ENCODE data around the gene CDIPT.
A peak's percentile ranks its signal among the peaks of the same experiment; 100 is the strongest.

Gene CDIPT

DNA sequence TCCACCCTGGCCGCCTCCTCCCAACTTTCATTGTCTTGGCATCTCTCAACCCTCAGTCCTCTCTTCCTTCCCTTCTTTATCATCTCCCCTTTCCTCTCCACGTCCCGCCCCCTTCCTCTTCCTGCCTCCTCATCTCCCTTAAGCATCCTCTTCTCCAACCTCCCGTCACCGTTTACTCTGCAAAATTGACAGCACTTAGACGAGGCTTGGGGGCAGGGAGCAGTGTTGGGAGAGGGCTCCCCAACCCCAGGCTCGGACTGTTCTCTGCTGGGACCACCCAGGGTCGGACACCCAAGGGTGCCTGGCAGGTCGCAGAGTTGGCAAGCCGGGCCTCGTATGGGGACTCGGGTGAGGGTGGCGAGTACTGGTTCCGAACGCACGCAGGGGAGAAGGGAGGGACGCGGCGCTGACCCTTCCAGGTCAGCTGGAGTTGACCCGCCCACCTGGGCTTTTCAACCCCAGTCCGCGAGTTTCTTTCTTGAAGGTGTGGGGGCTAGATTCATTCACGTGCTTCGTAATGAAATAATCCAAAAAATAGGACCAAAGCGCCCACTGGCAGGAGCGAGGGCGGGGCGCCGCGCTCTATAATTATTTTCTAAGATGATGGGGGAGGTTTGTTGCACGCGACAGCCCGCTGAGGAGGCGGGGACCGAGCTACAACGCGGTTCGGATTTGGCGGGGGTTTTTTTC lies 47.8 kb downstream of the CDIPT start:
- no peak for DNase-seq (ENCODE audit: low read depth)
- TF ChIP-seq, protein P1, sequence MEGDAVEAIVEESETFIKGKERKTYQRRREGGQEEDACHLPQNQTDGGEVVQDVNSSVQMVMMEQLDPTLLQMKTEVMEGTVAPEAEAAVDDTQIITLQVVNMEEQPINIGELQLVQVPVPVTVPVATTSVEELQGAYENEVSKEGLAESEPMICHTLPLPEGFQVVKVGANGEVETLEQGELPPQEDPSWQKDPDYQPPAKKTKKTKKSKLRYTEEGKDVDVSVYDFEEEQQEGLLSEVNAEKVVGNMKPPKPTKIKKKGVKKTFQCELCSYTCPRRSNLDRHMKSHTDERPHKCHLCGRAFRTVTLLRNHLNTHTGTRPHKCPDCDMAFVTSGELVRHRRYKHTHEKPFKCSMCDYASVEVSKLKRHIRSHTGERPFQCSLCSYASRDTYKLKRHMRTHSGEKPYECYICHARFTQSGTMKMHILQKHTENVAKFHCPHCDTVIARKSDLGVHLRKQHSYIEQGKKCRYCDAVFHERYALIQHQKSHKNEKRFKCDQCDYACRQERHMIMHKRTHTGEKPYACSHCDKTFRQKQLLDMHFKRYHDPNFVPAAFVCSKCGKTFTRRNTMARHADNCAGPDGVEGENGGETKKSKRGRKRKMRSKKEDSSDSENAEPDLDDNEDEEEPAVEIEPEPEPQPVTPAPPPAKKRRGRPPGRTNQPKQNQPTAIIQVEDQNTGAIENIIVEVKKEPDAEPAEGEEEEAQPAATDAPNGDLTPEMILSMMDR (IDR thresholded peaks at IDR 0.05; ENCODE audit: low read depth, low read length, missing control alignments): no peak
- peak overlapping the region; percentile 89 for H3K4me3 ChIP-seq (ENCODE audit: low read depth, low read length)

DNA sequence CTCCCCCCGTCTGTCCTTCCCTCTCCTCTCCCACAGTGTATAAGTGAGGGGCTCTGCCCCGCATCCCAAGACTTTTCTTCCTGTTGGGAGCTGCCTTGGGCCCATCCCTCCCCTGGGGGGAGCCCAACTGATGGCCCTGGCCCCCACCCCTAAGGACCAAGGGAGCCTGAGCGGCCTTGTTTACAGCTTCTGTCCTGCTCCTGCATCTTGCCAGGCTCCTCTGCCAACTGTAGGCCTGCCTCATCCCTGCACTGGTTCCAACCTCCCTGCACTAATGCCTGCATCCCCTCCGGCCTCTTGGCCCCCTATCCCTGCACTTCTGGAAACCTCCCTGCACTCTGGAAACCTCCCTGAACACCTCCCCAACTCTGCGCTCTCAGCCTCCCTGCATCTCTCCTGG lies 48.4 kb downstream of the CDIPT start:
- H3K4me3 ChIP-seq (ENCODE audit: low read depth, low read length): no peak overlapping the region
- DNase-seq (ENCODE audit: low read depth): no peak
- TF ChIP-seq, protein P1 (IDR thresholded peaks at IDR 0.05; ENCODE audit: low read depth, low read length, missing control alignments): no peak

- no peak overlapping the region for H3K4me3 ChIP-seq (ENCODE audit: low read depth, low read length)
- DNase-seq (ENCODE audit: low read depth): no peak
- TF ChIP-seq, protein P1 (IDR thresholded peaks at IDR 0.05; ENCODE audit: low read depth, low read length, missing control alignments): no peak
Measured at GRCh38 chr16:29813644-29814562, 49.1 kb downstream of the CDIPT start.

GRCh38 chr16:29812754-29813643 lies 50.0 kb downstream of the CDIPT start:
- no peak overlapping the region for H3K4me3 ChIP-seq (ENCODE audit: low read depth, low read length)
- TF ChIP-seq, protein P1 (IDR thresholded peaks at IDR 0.05; ENCODE audit: low read depth, low read length, missing control alignments): no peak
- DNase-seq (ENCODE audit: low read depth): no peak

DNA sequence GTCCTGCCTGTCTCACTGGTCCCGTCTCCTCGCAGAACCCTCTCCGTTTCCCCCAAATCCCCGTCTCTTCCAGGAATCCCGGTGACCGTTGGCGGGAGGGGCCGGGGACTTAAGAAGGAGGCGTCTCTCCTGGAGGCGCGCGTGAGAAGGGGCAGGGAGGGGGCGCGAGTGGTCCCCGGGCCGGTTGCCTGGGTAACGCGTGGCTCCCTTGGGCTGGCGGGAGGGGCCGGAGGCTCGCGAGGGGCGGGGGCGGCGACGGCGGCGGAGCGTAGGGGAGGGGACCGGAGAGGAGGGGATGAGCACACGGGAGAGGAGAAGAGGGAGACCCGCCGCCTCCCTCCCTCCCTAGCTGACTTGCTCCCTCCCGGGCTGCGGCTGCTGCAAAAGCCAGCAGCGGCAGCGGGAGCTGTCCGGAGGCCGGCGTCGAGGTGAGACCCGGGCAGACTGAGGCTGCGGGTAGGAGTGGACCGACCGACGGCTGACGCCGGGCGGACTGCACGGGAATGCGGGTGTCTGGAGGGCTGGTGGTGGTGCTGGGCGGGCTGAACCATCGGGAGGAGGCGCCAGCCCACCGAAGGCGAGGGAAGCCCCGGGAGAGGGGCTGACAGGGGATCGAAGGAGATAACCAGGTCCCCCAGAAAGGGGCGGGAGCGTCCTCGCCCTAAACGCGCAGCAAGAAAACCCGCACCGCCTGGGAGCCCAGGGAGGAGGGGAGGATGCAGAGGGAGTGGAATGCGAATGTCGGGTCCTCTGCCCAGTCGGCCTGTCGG lies 50.9 kb downstream of the CDIPT start, which contains the start of gene PRRT2:
TSS of gene PRRT2 (plus strand) at position 298 of the 770 bp plus-strand sequence. CDS start 862 bp downstream, outside the sequence.
- DNase-seq (ENCODE audit: low read depth): no peak
- H3K4me3 ChIP-seq (ENCODE audit: low read depth, low read length): peak within 1 kb of the TSS; percentile 54
- TF ChIP-seq, protein P1 (IDR thresholded peaks at IDR 0.05; ENCODE audit: low read depth, low read length, missing control alignments): no peak
